Chondrocyte (in vitro differentiated cells): ENCODE data around the gene RAC2. TPM values are rescaled to one million over a fixed set of nuclear protein-coding genes. Genes with fewer than 3 reads are reported as not detected.

Experiments used
- DNase-seq: peaks from one replicate; pipeline ENCODE4 v3.0.0; 2021; ENCODE audit warnings: mixed read lengths, low spot score
- H3K27ac Mint-ChIP-seq: one replicate; pipeline ENCODE4 v1.8.0; 2021; ENCODE audit warnings: mild to moderate bottlenecking, moderate library complexity, mixed read lengths; ENCODE audit not compliant: unreplicated experiment
- H3K27me3 Mint-ChIP-seq: 2 replicates; pipeline ENCODE4 v1.8.0; 2021; ENCODE audit warnings: low read depth, mixed read lengths
- H3K36me3 Mint-ChIP-seq: 2 replicates; pipeline ENCODE4 v1.8.0; 2021; ENCODE audit warnings: low read depth, mixed read lengths
- H3K4me1 Mint-ChIP-seq: 2 replicates; pipeline ENCODE4 v1.8.0; 2021; ENCODE audit warnings: low read depth, mild to moderate bottlenecking, mixed read lengths
- H3K4me3 Mint-ChIP-seq: one replicate; pipeline ENCODE4 v1.8.0; 2021; ENCODE audit warnings: mild to moderate bottlenecking, moderate library complexity, mixed read lengths; ENCODE audit not compliant: unreplicated experiment
- H3K9me3 Mint-ChIP-seq: 2 replicates; pipeline ENCODE4 v1.8.0; 2021; ENCODE audit warnings: low read depth, mixed read lengths
- total RNA-seq: library from RNA; stranded (reverse); gene quantifications from 3 replicates; pipeline ENCODE4 v1.2.1, GENCODE V29; 2021
- TF ChIP-seq, protein P1 (sequence below): fragments of 200-600 bp; sonication (generic); IDR thresholded peaks from 2 replicates; pipeline ENCODE4 v1.5.0; 2021; ENCODE audit warnings: antibody characterized with exemption, mild to moderate bottlenecking, moderate library complexity

The RAC2 gene
- total RNA-seq, 1 donor from 2014 or later = 0.20 TPM

DNA sequence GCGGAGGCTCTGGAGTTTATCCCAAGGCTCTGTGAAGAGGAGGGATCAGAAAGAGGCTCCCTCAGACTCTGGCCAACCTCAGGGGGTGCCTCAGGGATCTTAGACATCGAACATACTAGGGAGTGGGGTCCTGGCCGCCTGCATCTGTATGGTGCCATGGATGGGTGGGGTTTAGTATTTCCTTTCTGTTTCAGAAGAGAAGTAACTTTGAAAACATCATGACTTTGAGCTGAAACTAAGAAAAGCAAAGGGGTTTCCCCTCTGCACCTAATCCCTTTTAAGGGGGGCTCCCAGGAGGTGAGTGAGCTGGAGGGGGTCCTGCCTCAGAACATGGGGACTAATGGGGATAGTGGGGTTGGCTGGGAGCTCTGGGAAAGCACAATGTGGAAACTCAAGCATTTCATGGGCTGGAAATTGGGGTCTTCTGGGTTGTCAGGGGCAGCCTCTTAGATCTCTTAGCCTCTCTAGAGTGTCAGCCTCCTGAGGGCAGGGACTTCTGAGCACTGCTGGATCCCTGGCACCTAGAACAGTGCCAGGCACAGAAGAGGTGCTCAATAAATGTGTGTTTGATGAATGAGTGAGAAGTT lies 20.0 kb downstream of the RAC2 start:
- Mint-ChIP-seq H3K36me3 (no peaks in the 10 kb centered on the region), H3K4me1 (peaks cover 12% of the 10 kb centered on the region), H3K27me3 (peaks cover 20% of the 10 kb centered on the region), H3K9me3 (no peaks in the 10 kb centered on the region), H3K27ac (no peak overlapping the region), H3K4me3 (no peak overlapping the region)
- no peak for DNase-seq
- TF ChIP-seq, protein P1, sequence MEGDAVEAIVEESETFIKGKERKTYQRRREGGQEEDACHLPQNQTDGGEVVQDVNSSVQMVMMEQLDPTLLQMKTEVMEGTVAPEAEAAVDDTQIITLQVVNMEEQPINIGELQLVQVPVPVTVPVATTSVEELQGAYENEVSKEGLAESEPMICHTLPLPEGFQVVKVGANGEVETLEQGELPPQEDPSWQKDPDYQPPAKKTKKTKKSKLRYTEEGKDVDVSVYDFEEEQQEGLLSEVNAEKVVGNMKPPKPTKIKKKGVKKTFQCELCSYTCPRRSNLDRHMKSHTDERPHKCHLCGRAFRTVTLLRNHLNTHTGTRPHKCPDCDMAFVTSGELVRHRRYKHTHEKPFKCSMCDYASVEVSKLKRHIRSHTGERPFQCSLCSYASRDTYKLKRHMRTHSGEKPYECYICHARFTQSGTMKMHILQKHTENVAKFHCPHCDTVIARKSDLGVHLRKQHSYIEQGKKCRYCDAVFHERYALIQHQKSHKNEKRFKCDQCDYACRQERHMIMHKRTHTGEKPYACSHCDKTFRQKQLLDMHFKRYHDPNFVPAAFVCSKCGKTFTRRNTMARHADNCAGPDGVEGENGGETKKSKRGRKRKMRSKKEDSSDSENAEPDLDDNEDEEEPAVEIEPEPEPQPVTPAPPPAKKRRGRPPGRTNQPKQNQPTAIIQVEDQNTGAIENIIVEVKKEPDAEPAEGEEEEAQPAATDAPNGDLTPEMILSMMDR = no peak

DNA sequence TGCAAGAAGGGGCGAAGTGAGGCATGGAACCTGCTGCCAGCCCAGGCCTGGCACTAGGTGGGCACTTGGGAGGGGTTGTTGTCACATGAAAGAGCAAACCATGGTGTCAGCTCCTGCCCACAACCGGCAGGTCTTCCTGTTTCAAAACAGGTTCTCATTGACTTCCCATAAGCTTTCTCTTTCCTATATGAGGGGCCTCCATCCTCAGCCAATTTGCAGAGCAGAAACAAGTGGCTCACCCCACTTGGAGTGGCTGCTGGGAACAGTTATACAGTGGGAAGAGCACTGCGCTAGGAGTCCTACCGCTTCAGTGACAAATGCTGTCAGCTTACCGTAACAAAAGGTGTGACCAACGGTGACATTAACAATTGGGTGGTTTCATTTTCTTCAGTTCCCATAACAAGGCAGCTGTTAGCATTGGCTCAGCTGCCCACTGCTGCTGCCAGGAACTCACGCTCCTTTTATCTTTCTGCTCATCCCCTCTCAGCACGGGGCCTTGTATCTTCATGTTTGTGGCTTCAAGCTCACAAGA lies 21.6 kb downstream of the RAC2 start:
- Mint-ChIP-seq H3K4me1 (no peaks in the 10 kb centered on the region), H3K4me3 (no peak overlapping the region), H3K27me3 (peaks cover 29% of the 10 kb centered on the region), H3K36me3 (no peaks in the 10 kb centered on the region), H3K27ac (no peak overlapping the region), H3K9me3 (no peaks in the 10 kb centered on the region)
- TF ChIP-seq, protein P1 = no peak
- DNase-seq = no peak

DNA sequence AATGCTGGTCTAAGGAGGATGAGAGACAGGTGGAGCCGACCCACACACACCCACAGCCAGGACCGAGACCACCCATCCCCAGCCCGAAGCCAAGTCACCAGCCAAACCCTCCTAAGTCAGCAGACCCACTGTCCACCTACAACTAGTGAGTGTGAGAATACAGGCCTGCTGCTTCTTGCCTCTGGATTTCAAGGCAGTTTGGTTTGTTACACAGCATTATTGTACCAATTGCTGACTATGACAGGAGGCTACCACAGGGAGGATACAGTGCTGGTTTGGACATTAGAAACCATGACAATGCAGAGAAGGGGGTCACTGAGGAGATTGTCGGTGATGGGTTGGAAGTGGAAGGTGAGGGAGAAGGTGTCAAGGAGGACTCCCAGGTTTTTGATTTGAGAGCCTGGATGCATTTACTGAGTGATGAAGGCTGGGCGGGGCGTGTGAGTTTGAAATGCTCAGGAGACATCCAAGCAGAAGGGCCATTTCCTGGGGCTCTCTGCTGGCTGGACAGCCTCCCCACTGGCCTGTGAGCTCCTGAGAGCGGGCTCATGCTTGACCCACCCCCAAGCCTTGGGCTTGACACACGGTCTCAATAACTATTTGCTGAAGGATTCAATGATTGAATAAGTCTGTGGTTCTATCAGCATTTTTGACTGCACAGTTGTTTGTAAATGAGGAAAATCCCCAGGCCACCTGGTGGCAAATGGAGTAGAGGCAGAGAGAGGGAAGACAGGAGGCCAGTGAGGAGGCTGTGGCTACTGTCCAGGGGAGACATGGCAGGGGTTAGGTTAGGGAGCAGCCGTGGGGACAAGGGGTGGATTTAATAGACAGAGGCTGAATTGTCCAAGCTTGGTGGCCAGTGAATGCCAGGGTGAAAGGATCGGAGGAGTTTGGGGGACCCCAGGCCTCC lies 22.4 kb downstream of the RAC2 start:
- DNase-seq = no peak
- no peaks in the 10 kb centered on the region for H3K9me3 Mint-ChIP-seq
- H3K27me3 Mint-ChIP-seq = peaks cover 35% of the 10 kb centered on the region
- H3K4me1 Mint-ChIP-seq = no peaks in the 10 kb centered on the region
- H3K36me3 Mint-ChIP-seq = no peaks in the 10 kb centered on the region
- H3K27ac Mint-ChIP-seq = no peak overlapping the region
- no peak overlapping the region for H3K4me3 Mint-ChIP-seq
- TF ChIP-seq, protein P1 = no peak

DNA sequence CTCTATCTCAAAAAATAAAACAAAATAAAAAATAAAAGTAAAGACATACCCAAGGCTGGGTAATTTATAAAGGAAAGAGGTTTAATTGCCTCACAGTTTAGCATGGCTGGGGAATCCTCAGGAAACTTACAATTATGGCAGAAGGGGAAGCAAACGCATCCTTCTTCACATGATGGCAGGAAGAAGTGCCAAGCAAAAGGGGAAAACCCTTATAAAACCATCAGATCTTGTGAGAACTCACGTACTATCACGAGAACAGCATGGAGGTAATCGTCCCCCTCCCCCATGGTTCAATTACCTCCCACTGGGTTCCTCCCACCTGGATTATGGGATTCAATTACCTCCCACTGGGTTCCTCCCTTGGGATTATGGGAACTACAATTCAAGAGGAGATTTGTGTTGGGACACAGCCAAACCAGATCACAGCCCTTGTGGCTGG lies 23.5 kb downstream of the RAC2 start:
- H3K4me3 Mint-ChIP-seq = no peak overlapping the region

DNA sequence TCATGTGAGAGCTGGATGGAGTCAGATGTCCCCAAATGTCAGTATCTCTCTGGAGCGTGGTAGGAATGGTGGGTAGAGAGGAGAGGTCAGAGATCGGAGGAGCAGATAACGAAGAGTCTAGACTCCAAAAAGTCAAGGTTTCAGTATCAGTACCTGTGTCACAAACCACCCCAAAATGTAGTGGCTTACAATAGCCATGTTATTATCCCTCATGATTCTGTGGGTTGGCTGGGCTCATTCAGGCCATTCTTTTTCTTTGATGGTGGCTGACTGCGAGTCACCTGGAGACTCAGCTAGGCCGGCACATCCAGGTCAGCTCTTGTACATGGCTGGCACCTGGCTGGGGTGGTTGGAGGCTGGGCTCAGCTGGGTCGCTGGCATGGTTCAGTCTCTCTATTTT lies 24.5 kb downstream of the RAC2 start:
- Mint-ChIP-seq H3K27me3 (peaks cover 32% of the 10 kb centered on the region), H3K4me1 (no peaks in the 10 kb centered on the region), H3K4me3 (no peak overlapping the region), H3K27ac (no peak overlapping the region), H3K9me3 (no peaks in the 10 kb centered on the region), H3K36me3 (no peaks in the 10 kb centered on the region)
- DNase-seq = no peak
- TF ChIP-seq, protein P1 = no peak

More for the DNA sequence above, 23.5 kb downstream of the RAC2 start:
- no peak overlapping the region for H3K27ac Mint-ChIP-seq
- H3K4me1 Mint-ChIP-seq = no peaks in the 10 kb centered on the region
- H3K9me3 Mint-ChIP-seq = no peaks in the 10 kb centered on the region
- no peak for DNase-seq
- H3K27me3 Mint-ChIP-seq = peaks cover 35% of the 10 kb centered on the region
- no peaks in the 10 kb centered on the region for H3K36me3 Mint-ChIP-seq
- TF ChIP-seq, protein P1 = no peak
